HEK293T (cell line): ENCODE results near the gene IPO5.

Source experiments
- BHLHE40 ChIP-seq: fragments of 450-650 bp; IDR thresholded peaks from 2 replicates; pipeline ENCODE4 v1.6.1; 2016; ENCODE audit warnings: mild to moderate bottlenecking, moderate library complexity, borderline replicate concordance
- FOXA1 ChIP-seq: fragments of 450-650 bp; IDR thresholded peaks from 2 replicates; pipeline ENCODE4 v1.6.1; 2016; ENCODE audit warnings: mild to moderate bottlenecking
- FOXK2 ChIP-seq: fragments of 450-650 bp; IDR thresholded peaks from 2 replicates; pipeline ENCODE4 v1.6.1; 2016; ENCODE audit warnings: mild to moderate bottlenecking
- NFRKB ChIP-seq: fragments of 450-650 bp; IDR thresholded peaks from 2 replicates; pipeline ENCODE4 v1.6.1; 2016; ENCODE audit warnings: mild to moderate bottlenecking, moderate library complexity
- SP1 ChIP-seq: fragments of 450-650 bp; IDR thresholded peaks from 2 replicates; pipeline ENCODE4 v1.6.1; 2017
- TARDBP ChIP-seq: fragments of 450-650 bp; IDR thresholded peaks from 2 replicates; pipeline ENCODE4 v1.6.1; 2016
- ZNF384 ChIP-seq: fragments of 450-650 bp; IDR thresholded peaks from 2 replicates; pipeline ENCODE4 v1.6.1; 2016

GRCh38 chr13:97932036-97932435 lies 21.4 kb upstream of the IPO5 start:
- TF ChIP-seq FOXK2 = no peak
- TF ChIP-seq BHLHE40 = no peak
- TF ChIP-seq TARDBP = no peak
- TF ChIP-seq SP1 = no peak
- TF ChIP-seq NFRKB = no peak
- no peak for TF ChIP-seq FOXA1
- no peak for TF ChIP-seq ZNF384
